CD4-positive, alpha-beta T cell treated with Interleukin-15 for 4 hours (primary cell): ENCODE results near the gene CDKN2A.
"Not testable (repeated sequence)": the region's sequence is repeated elsewhere in the genome, so short reads cannot be mapped to it uniquely, and the experiment has no call there.

ENCODE experiments used
- DNase-seq: peaks from one replicate; pipeline ENCODE4 v3.0.0-alpha.2; 2020; ENCODE audit warnings: low spot score

Gene CDKN2A

GRCh38 chr9:21982391-21982790 is 11.8 kb downstream of the CDKN2A start:
- DNase-seq = no peak

- no peak for DNase-seq
These were observed 17.8 kb downstream of the CDKN2A start for GRCh38 chr9:21976334-21976875.

- peak; percentile 20 for DNase-seq
These were observed 19.3 kb downstream of the CDKN2A start for GRCh38 chr9:21974722-21975409.

GRCh38 chr9:21974343-21974721 is 19.9 kb downstream of the CDKN2A start:
- DNase-seq = no peak

- no peak for DNase-seq
These were observed 21.8 kb downstream of the CDKN2A start for GRCh38 chr9:21972361-21972760.

GRCh38 chr9:21970800-21971640 is 23.2 kb downstream of the CDKN2A start:
- no peak for DNase-seq

GRCh38 chr9:21969951-21970799 is 24.0 kb downstream of the CDKN2A start:
- DNase-seq = no peak

- DNase-seq = no peak
These were observed 24.9 kb downstream of the CDKN2A start for GRCh38 chr9:21969011-21969940.

- DNase-seq = no peak
These were observed 25.7 kb downstream of the CDKN2A start for GRCh38 chr9:21968331-21969010.

GRCh38 chr9:21967702-21968101 is 26.5 kb downstream of the CDKN2A start:
- no peak for DNase-seq

GRCh38 chr9:21967169-21967568 is 27.0 kb downstream of the CDKN2A start:
- DNase-seq = no peak

- no peak for DNase-seq
These were observed 27.9 kb downstream of the CDKN2A start for GRCh38 chr9:21966140-21966851.

GRCh38 chr9:21965401-21965951 is 28.7 kb downstream of the CDKN2A start:
- peak; percentile 43 for DNase-seq

- DNase-seq = peak; percentile 50
These were observed 29.2 kb downstream of the CDKN2A start for GRCh38 chr9:21964925-21965385.

GRCh38 chr9:21961569-21961968 is 32.6 kb downstream of the CDKN2A start:
- DNase-seq = no peak

GRCh38 chr9:21959268-21959667 is 34.9 kb downstream of the CDKN2A start:
- not testable (repeated sequence) for DNase-seq

GRCh38 chr9:21958833-21959232 is 35.4 kb downstream of the CDKN2A start:
- no peak for DNase-seq

- DNase-seq = no peak
These were observed 48.6 kb downstream of the CDKN2A start for GRCh38 chr9:21945606-21946005.

- no peak for DNase-seq
These were observed 50.7 kb downstream of the CDKN2A start for GRCh38 chr9:21943464-21943863.
